Measurements from ENCODE around the gene GPR35.

GRCh38 chr2:240672076-240672700 is 46.9 kb downstream of the GPR35 start:
- TF ChIP-seq CTCF (IDR thresholded peaks at IDR 0.05; ENCODE audit: low read depth, low read length, poor library complexity, severe bottlenecking) (no peak), EZH2phosphoT487 (IDR thresholded peaks at IDR 0.05; ENCODE audit: borderline replicate concordance, low read length) (no peak)

All from DOHH2 (cell line).